Endodermal cell (in vitro differentiated cells): ENCODE measurements around the gene CHAD. TPM values are rescaled to one million over a fixed set of nuclear protein-coding genes. Genes with fewer than 3 reads are reported as not detected.

ENCODE experiments used
- DNase-seq: peaks from one replicate; pipeline ENCODE4 v3.0.0-alpha.2; 2017
- H3K27ac ChIP-seq: 2 replicates; pipeline ENCODE4 v1.5.1; 2013; ENCODE audit warnings: mild to moderate bottlenecking, low read depth, low read length, moderate library complexity
- H3K27me3 ChIP-seq: 2 replicates; pipeline ENCODE4 v1.6.1; 2013; ENCODE audit warnings: mild to moderate bottlenecking, low read length, moderate library complexity; ENCODE audit not compliant: insufficient read depth, control insufficient read depth, poor library complexity, severe bottlenecking
- H3K36me3 ChIP-seq: 2 replicates; pipeline ENCODE4 v1.7.0; 2013; ENCODE audit warnings: mild to moderate bottlenecking, low read length, moderate library complexity; ENCODE audit not compliant: control insufficient read depth, insufficient read depth
- H3K4me1 ChIP-seq: one replicate; pipeline ENCODE4 v1.7.0; 2013; ENCODE audit warnings: low read length; ENCODE audit not compliant: control insufficient read depth, insufficient read depth
- H3K4me3 ChIP-seq: 2 replicates; pipeline ENCODE4 v1.5.1; 2013; ENCODE audit warnings: mild to moderate bottlenecking, low read length, moderate library complexity
- H3K9ac ChIP-seq: 2 replicates; pipeline ENCODE4 v1.6.1; 2013; ENCODE audit warnings: mild to moderate bottlenecking, low read length, moderate library complexity; ENCODE audit not compliant: poor library complexity, severe bottlenecking; ENCODE audit errors: extremely low read depth
- H3K9me3 ChIP-seq: 2 replicates; pipeline ENCODE4 v1.6.1; 2013; ENCODE audit warnings: mild to moderate bottlenecking, low read length, moderate library complexity; ENCODE audit not compliant: control insufficient read depth
- H3K27ac Mint-ChIP-seq: 2 replicates; pipeline ENCODE4 v1.8.0; 2020; ENCODE audit warnings: mixed read lengths
- H3K27me3 Mint-ChIP-seq: 2 replicates; pipeline ENCODE4 v1.8.0; 2021; ENCODE audit warnings: mild to moderate bottlenecking, mixed read lengths; ENCODE audit not compliant: insufficient read depth
- H3K36me3 Mint-ChIP-seq: 2 replicates; pipeline ENCODE4 v1.8.0; 2020; ENCODE audit warnings: low read depth, mixed read lengths
- H3K4me1 Mint-ChIP-seq: 2 replicates; pipeline ENCODE4 v1.8.0; 2020; ENCODE audit warnings: mixed read lengths
- H3K4me3 Mint-ChIP-seq: 2 replicates; pipeline ENCODE4 v1.8.0; 2020; ENCODE audit warnings: mild to moderate bottlenecking, moderate library complexity, mixed read lengths
- H3K9me3 Mint-ChIP-seq: 2 replicates; pipeline ENCODE4 v1.8.0; 2020; ENCODE audit warnings: mild to moderate bottlenecking, mixed read lengths
- CTCF ChIP-seq: fragments of 200-600 bp; sonication (generic); conservative IDR thresholded peaks from 2 replicates; pipeline ENCODE4 v1.5.0; 2021; ENCODE audit warnings: antibody characterized with exemption, mild to moderate bottlenecking
- WGBS, 2 experiments: methylation state at CpG; one replicate each; pipeline versions ENCODE4 v1.1.5 to v1.1.7; 2013; ENCODE audit warnings: missing lambda C conversion rate in 2 of 2, mixed read lengths in 1 of 2; ENCODE audit not compliant: insufficient coverage in 1 of 2, insufficient read length in 1 of 2; 5-methylcytosine and 5-hydroxymethylcytosine counted together
- total RNA-seq, 2 donors: library from RNA; stranded (reverse); fragmentation: NEBNext Ultra II Directional in 1 of 2; extraction: Animal tissue kit (Norgen Biotek cat#: 25700) in 1 of 2; gene quantifications; 2 replicates in 1 of 2; 3 replicates in 1 of 2; pipeline ENCODE4 v1.2.1, GENCODE V29; 2021

Gene CHAD
- total RNA-seq, 2 donors from 2014 or later: 0.15 TPM; not detected in 1

- Histone ChIP-seq H3K4me3 (no peak overlapping the region), H3K9ac (no peak overlapping the region), H3K27me3 (no peaks in the 10 kb centered on the region), H3K27ac (no peak overlapping the region), H3K36me3 (no peaks in the 10 kb centered on the region), H3K9me3 (no peaks in the 10 kb centered on the region), H3K4me1 (no peaks in the 10 kb centered on the region)
- TF ChIP-seq CTCF: no peak
- H3K4me1 Mint-ChIP-seq: peaks cover 8% of the 10 kb centered on the region
- DNase-seq: no peak
- H3K4me3 Mint-ChIP-seq: no peak overlapping the region
- 94 to 97% methylated on average over 2 to 4 of the region's 4 CpGs for WGBS, 2 experiments
- H3K36me3 Mint-ChIP-seq: peaks cover 13% of the 10 kb centered on the region
- H3K9me3 Mint-ChIP-seq: no peaks in the 10 kb centered on the region
- no peak overlapping the region for H3K27ac Mint-ChIP-seq
- H3K27me3 Mint-ChIP-seq: no peaks in the 10 kb centered on the region
Observed at GRCh38 chr17:50457621-50458020, 11.1 kb downstream of the CHAD start.

GRCh38 chr17:50453901-50454300 lies 14.8 kb downstream of the CHAD start:
- Histone ChIP-seq H3K4me3 (no peak overlapping the region), H3K4me1 (no peaks in the 10 kb centered on the region), H3K27ac (no peak overlapping the region), H3K36me3 (no peaks in the 10 kb centered on the region), H3K9me3 (no peaks in the 10 kb centered on the region), H3K27me3 (no peaks in the 10 kb centered on the region), H3K9ac (no peak overlapping the region)
- Mint-ChIP-seq H3K9me3 (no peaks in the 10 kb centered on the region), H3K4me1 (peaks cover 17% of the 10 kb centered on the region), H3K4me3 (no peak overlapping the region), H3K36me3 (peaks cover 15% of the 10 kb centered on the region), H3K27me3 (no peaks in the 10 kb centered on the region), H3K27ac (no peak overlapping the region)
- no peak for TF ChIP-seq CTCF
- DNase-seq: no peak
- WGBS, 2 experiments: 93 to 100% methylated on average over 1 to 3 of the region's 3 CpGs

GRCh38 chr17:50452630-50453300 lies 15.9 kb downstream of the CHAD start:
- no peak overlapping the region for H3K4me3 Mint-ChIP-seq
- Histone ChIP-seq H3K27ac (no peak overlapping the region), H3K36me3 (no peaks in the 10 kb centered on the region), H3K9me3 (no peaks in the 10 kb centered on the region), H3K27me3 (no peaks in the 10 kb centered on the region), H3K9ac (no peak overlapping the region), H3K4me3 (no peak overlapping the region), H3K4me1 (no peaks in the 10 kb centered on the region)
- H3K9me3 Mint-ChIP-seq: no peaks in the 10 kb centered on the region
- peaks cover 18% of the 10 kb centered on the region for H3K36me3 Mint-ChIP-seq
- no peaks in the 10 kb centered on the region for H3K27me3 Mint-ChIP-seq
- no peak for DNase-seq
- no peak overlapping the region for H3K27ac Mint-ChIP-seq
- WGBS, 2 experiments: 92 to 96% methylated on average over 10 of the region's 10 CpGs
- H3K4me1 Mint-ChIP-seq: peaks cover 9% of the 10 kb centered on the region
- no peak for TF ChIP-seq CTCF
